GM19468 (cell line): ENCODE measurements around the gene CXCR4.

Experiments
- ATAC-seq: cut with Tn5 transposase; IDR thresholded peaks from one replicate; pipeline ENCODE4 v1.9.1; 2021; ENCODE audit warnings: mild to moderate bottlenecking, moderate library complexity, moderate number of reproducible peaks; ENCODE audit not compliant: unreplicated experiment; ENCODE audit errors: extremely low read depth

Gene CXCR4

DNA sequence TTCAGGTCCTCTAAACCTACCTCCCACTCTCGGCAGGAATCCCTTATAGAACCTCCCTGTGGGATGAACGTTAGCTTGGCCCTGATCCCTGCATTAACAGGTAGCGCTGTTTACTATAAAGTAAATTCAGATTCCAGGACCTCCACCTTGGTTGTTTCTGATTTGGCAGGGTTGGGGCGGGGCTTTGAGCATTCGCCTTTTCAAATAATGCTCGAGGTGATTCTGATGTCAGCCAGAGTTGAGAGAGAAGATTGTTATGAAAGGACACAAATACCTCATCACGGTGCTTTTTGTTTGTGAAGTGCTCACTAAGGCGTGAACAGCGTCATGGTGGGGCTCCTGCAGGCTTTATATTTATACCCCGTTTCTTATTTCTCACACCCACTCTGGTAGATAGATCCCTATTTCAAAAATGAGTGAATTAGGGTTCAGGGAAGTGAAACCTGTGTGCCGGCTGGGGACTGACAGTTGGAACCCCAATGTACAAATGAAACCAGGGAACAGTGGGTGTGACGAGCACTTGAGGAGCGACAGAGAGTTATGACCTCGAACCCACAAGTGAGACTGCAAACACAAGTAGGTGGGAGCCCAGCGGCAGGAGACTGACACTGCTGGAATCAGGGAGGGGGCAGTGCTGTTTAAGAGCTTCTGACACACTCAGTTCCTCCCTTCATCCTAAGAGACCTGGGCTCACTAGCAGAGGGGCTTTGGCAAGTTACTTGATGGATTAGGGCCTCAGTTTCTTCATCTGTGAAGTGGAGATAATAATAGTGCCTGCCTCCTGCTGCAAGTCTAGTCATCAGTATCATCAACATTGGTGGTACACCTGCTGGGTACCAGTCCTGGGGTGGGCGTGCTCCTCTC lies 14.2 kb upstream of the CXCR4 start:
- ATAC-seq = peak; percentile 68

- ATAC-seq = no peak
These were observed 13.6 kb upstream of the CXCR4 start for GRCh38 chr2:136131484-136131960.

GRCh38 chr2:136130511-136130910 lies 12.6 kb upstream of the CXCR4 start:
- ATAC-seq = no peak

DNA sequence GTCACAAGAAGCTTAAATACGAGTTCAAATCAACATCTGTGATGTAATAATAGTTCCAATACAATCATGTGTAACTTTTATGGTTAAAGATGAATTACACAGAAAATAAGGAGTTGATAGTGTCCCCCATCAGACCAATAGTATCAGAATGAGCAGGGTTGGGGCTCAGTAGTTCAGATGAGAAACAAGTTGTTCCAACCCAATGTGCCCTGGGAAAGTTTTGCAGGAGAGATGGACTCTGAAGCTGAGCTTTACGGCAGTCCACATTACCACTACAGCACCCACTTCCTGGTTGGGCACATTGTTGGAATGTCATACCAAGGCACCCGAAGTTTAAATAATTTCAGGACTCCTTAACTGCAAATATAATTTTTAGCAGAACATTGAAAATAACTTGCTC lies 12.1 kb upstream of the CXCR4 start:
- ATAC-seq = no peak

- no peak for ATAC-seq
These were observed 11.7 kb upstream of the CXCR4 start for GRCh38 chr2:136129601-136130000.

DNA sequence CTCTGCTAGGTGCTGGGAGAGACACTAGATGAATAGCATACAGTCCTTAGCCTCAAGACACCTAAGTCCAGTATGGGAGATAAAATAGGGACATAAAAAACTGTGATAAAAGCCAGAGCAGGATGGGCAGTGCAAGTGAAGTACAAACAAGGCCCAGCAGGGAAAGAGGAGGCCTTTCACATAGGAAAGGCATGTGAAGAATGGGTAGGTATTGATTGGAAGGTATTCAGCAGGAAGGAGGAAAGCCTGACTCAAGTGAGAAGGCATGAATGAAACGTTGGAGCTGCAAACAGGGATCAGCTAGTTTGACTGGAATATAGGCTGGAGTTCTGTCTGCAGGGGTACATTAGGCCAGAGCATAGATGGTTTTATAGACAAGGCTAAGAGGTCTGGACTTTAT lies 11.0 kb upstream of the CXCR4 start:
- no peak for ATAC-seq

DNA sequence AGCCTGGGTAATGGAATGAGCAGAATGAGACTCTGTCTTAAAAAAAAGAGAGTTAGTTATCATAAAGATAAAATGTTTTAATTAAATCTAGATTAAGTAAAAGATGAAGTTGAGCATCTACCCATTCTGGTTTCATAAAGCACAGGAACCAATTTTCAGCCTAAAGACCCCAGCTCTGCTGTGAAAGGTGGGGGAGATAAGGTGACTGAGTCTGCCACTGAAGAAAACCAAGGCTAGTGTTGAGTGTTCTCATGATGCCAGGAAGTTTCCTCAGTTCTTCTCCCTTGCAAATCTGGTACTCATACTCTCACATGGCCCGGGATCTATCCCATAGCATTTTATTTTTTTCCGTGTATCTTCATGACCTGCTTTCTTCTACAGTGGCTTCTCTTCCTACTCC lies 10.4 kb upstream of the CXCR4 start:
- ATAC-seq = no peak

- no peak for ATAC-seq
These were observed 9.4 kb upstream of the CXCR4 start for GRCh38 chr2:136127356-136127755.

DNA sequence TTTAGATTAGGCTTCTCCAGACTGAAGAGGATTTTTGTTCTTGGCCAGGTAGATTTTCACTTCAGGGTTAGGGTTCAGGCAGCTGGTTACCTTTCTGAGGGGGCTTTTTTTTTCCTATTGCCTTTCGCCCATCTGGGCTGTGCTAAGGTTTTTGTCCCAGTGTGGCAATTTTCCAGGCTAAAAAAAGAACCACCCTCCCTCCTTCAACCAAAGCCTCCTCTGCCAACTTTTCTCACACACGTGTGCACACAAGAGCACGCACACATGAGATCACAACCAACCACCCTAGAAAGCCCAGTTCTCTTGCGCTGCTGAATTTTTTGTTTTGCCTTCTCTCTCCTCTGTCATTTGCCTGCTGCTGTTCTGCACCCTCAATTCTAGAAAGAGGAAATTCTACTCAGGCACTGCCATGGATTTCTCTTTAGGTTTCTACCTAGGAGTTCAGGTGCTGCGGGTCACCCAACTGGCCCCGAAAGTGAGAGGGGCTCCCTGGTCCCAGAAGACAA lies 8.5 kb upstream of the CXCR4 start:
- no peak for ATAC-seq

DNA sequence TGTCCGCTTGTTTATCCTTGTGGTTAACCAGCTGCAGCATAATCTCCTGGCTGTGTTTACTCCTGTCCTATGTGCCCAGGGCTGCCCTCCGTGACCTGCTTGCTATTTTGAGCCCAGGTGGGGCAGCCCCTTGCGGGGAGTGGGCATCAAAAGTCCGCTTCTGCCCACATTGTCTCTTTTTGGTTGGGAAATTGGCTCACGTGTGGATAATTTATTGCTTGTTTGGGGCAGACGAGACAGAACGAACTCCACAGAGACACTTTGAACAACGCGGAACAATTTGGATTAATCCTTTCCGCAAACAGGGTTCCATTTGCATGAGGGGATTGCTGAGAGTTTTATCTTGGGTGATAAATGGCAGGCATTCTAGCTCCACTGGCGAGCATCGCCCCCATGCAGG lies 8.1 kb upstream of the CXCR4 start:
- no peak for ATAC-seq

DNA sequence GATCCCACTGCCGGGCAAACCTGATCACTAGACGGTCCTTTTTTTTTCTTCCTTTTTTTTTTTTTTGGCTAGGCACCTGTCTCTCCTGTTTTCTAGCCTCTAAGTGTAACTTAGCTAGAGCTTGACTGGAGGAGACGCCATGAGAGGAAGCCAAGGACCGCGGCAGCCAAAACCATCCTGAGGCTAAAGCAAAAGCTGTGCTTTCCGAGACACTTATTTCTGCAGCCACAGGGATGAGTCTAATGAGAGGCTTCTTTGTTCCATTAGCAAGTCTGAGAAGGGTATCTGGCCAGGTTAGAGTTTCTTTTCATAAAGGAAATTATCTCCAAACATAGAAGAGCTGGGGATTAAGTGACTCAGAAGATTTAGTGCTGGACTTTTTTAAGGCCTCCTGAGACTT lies 7.3 kb upstream of the CXCR4 start:
- no peak for ATAC-seq

DNA sequence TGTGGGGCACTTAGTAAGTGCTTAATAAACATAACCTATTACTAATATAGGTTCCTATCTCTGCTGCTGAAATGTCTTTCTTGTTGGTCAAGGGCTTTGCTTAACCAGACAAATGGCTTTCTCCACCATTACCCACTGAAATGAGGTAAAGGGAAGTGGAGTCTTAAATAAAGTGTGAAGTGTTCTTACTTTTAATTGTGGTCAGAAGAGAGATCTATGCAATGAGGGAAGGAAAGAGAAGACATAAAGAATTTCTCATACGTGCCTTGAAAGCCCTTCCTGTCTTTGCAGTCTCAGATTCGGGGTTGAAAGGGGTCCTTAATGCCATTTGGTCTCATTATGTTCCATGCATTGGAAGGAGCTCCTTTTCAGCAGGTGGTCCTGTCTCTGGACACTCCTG lies 6.9 kb upstream of the CXCR4 start:
- no peak for ATAC-seq

DNA sequence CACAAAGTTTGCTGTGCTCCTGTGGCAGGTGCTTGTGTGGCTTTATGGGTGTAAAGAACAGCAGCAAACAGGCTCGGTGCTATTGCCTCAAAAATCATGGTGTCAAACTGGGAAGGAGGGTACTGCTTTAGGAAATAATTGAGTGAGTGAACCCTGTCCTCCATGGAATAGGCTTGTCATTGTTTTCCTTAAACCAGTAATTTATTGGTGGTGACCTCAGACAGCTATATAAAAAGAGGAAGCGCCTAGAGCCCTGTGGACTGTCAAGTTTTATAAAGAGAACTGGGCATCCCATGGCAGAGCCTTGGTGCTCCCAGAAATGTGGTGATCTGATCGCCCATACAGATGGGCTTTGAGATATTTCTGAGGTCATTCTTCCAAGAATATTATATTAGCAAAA lies 4.7 kb upstream of the CXCR4 start:
- no peak for ATAC-seq

GRCh38 chr2:136121204-136121910 lies 3.4 kb upstream of the CXCR4 start:
- ATAC-seq = no peak

- no peak for ATAC-seq
These were observed 2.0 kb upstream of the CXCR4 start for GRCh38 chr2:136119717-136120675.

- ATAC-seq = no peak
These were observed 1.1 kb upstream of the CXCR4 start for GRCh38 chr2:136118819-136119716.

GRCh38 chr2:136117391-136117841 lies 533 bp downstream of the CXCR4 start:
- ATAC-seq = no peak

DNA sequence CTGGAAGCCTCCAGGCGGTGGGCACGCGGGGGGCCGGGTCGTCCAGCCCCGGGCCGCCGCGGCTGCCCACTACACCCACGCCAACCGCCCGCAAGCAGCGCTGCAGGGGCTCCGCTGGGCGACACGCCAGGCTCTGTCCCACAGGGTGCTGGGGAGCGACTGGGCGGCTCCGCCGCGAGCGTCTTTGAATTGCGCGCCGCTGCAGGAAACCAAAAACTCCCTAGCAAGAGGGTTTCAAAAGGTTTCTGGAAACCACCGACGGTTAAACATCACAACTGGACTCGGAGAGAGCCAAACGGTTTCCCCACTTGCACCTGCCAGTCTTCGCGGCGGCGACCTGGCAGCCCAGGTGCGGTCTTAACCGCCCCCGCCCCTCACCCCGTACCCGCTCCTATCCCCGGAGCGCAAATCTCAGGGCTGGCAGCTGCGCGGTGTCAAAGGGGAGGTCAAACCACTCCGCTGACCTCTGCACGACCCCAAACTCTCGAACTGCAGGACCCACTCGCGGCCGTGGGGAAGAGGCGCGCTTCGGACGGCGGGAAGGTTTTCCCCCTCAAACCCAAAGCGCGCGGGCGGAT lies 1.0 kb downstream of the CXCR4 start:
- ATAC-seq = peak; percentile 38
